Endothelial cell of umbilical vein (primary cell): ENCODE measurements around the gene SMARCE1. TPM values are rescaled to one million over a fixed set of nuclear protein-coding genes. Genes with fewer than 3 reads are reported as not detected.
A peak's percentile ranks its signal among the peaks of the same experiment; 100 is the strongest.

Experiments used
- BruUV-seq: library from RNA; stranded (reverse); fragments of 400-500 nt; replicated peaks from 2 replicates; lab custom pipeline; 2021; lab: Mats Ljungman, UMichigan
- CTCF ChIA-PET: fragments of 300-600, 350-600 bp; sonication (Branson Sonifier 250); formaldehyde crosslinking; loops from one replicate; lab custom pipeline; 2021; ENCODE audit warnings: antibody characterized with exemption, inconsistent platforms; lab: Charles Lee
- POLR2A ChIA-PET: fragments of 300-600, 350-600 bp; sonication (Branson Sonifier 250); formaldehyde crosslinking; loops from one replicate; lab custom pipeline; 2021; ENCODE audit warnings: antibody characterized with exemption, inconsistent platforms; lab: Charles Lee
- DNase-seq: peaks from one replicate; pipeline ENCODE4 v3.0.0-alpha.2; 2011; ENCODE audit warnings: low read depth, low spot score
- FAIRE-seq: peaks from 2 replicates; lab custom pipeline; 2011; peaks lifted over from hg19 to GRCh38; lab: Jason Lieb, UNC
- H2AFZ ChIP-seq: 2 replicates; pipeline ENCODE4 v1.6.0; 2012; ENCODE audit warnings: low read depth, low read length, control low read depth, inconsistent platforms
- H3K27ac ChIP-seq: 2 replicates; pipeline ENCODE4 v1.5.1; 2011; ENCODE audit warnings: low read depth, mild to moderate bottlenecking, control low read depth, low read length, moderate library complexity; ENCODE audit not compliant: insufficient read depth
- H3K27me3 ChIP-seq, 2 experiments: 2 replicates each; pipeline versions ENCODE4 v1.6.0 to v1.6.1; 2011; ENCODE audit warnings: low read length in 2 of 2, mixed read lengths in 1 of 2; ENCODE audit not compliant: control insufficient read depth in 2 of 2, insufficient read depth in 2 of 2
- H3K36me3 ChIP-seq, 2 experiments: 2 replicates in 1 of 2; 3 replicates in 1 of 2; pipeline ENCODE4 v1.5.1; 2011; ENCODE audit warnings: low read length in 2 of 2, mild to moderate bottlenecking in 1 of 2, moderate library complexity in 1 of 2; ENCODE audit not compliant: control insufficient read depth in 2 of 2, insufficient read depth in 2 of 2; ENCODE audit errors: extremely low read depth in 1 of 2
- H3K4me1 ChIP-seq: 3 replicates; pipeline ENCODE4 v1.5.1; 2011; ENCODE audit warnings: mild to moderate bottlenecking, low read length; ENCODE audit not compliant: control insufficient read depth, insufficient read depth; ENCODE audit errors: extremely low read depth
- H3K4me2 ChIP-seq: 2 replicates; pipeline ENCODE4 v1.6.1; 2011; ENCODE audit warnings: low read length, control low read depth, mixed read lengths; ENCODE audit not compliant: insufficient read depth
- H3K4me3 ChIP-seq, 3 experiments: fragments of 200-600 bp in 1 of 3; sonication (generic), shearing (Covaris generic) in 1 of 3; replicated peaks in 1 of 3; 2 replicates each; pipeline ENCODE4 v1.5.1; 2011 to 2016; ENCODE audit warnings: control low read depth in 3 of 3, low read length in 3 of 3, mild to moderate bottlenecking in 2 of 3, inconsistent platforms in 1 of 3, low read depth in 1 of 3, moderate library complexity in 1 of 3; ENCODE audit not compliant: insufficient read depth in 1 of 3
- H3K79me2 ChIP-seq: 2 replicates; pipeline ENCODE4 v1.6.0; 2012; ENCODE audit warnings: low read length, inconsistent platforms; ENCODE audit not compliant: control insufficient read depth, insufficient read depth
- H3K9ac ChIP-seq: replicated peaks from 2 replicates; pipeline ENCODE3; 2011; ENCODE audit warnings: low read length, control low read depth; ENCODE audit not compliant: insufficient read depth; ENCODE audit errors: extremely low read depth
- H3K9me1 ChIP-seq: replicated peaks from 3 replicates; pipeline ENCODE4 v1.6.0; 2011; ENCODE audit warnings: mild to moderate bottlenecking, low read length; ENCODE audit not compliant: control insufficient read depth, insufficient read depth; ENCODE audit errors: extremely low read depth
- H3K9me3 ChIP-seq: replicated peaks from 2 replicates; pipeline ENCODE4 v1.5.1; 2012; ENCODE audit warnings: low read length, inconsistent platforms; ENCODE audit not compliant: control insufficient read depth, insufficient read depth
- H4K20me1 ChIP-seq: replicated peaks from 2 replicates; pipeline ENCODE3; 2011; ENCODE audit warnings: mild to moderate bottlenecking, low read length; ENCODE audit not compliant: control insufficient read depth, insufficient read depth; ENCODE audit errors: extremely low read depth
- EZH2 ChIP-seq: IDR thresholded peaks from 2 replicates; pipeline ENCODE4 v1.6.1; 2012; ENCODE audit warnings: borderline replicate concordance, low read depth, mild to moderate bottlenecking, moderate library complexity, low read length, inconsistent platforms; ENCODE audit not compliant: severe bottlenecking
- FOS ChIP-seq: IDR thresholded peaks from 2 replicates; pipeline ENCODE4 v1.6.1; 2011; ENCODE audit warnings: mild to moderate bottlenecking, low read length, moderate library complexity, borderline replicate concordance; ENCODE audit not compliant: insufficient read depth
- JUN ChIP-seq: IDR thresholded peaks from 2 replicates; pipeline ENCODE4 v1.6.1; 2011; ENCODE audit warnings: borderline replicate concordance, low read depth; ENCODE audit not compliant: insufficient read length, insufficient read depth
- MYC ChIP-seq: IDR thresholded peaks from one replicate; pipeline ENCODE4 v1.6.1; 2011; ENCODE audit warnings: mild to moderate bottlenecking, low read depth, low read length
- POLR2A ChIP-seq: IDR thresholded peaks from 2 replicates; pipeline ENCODE4 v1.6.1; 2012; ENCODE audit warnings: low read depth, mild to moderate bottlenecking, control low read depth, low read length
- POLR2AphosphoS5 ChIP-seq: IDR thresholded peaks from 2 replicates; pipeline ENCODE4 v1.6.1; 2012; ENCODE audit warnings: low read depth, mild to moderate bottlenecking, control low read depth, low read length, moderate library complexity; ENCODE audit not compliant: insufficient read depth
- dilution Hi-C: fragments of 300-500 bp; cut with MboI; formaldehyde crosslinking; loops from one replicate; pipeline ENCODE4 v1.15.0; 2019; ENCODE audit warnings: low sequenced_read_pairs; ENCODE audit not compliant: extremely low pct_ligation_motif_present
- intact Hi-C: fragments of 100-400 bp; cut with micrococcal nuclease; formaldehyde crosslinking; loops from one replicate; pipeline ENCODE4 v1.10.0; 2022
- polyA plus RNA-seq, 4 experiments: library from polyadenylated mRNA; depleted of rRNA in 3 of 4; stranded (reverse) in 3 of 4; unstranded in 1 of 4; fragments of >200 nt; gene quantifications; 2 replicates each; pipeline versions ENCODE4 v1.2.1 to v1.2.3, GENCODE V29; 2011 to 2012; ENCODE audit warnings: missing spikeins in 1 of 4
- total RNA-seq: library from RNA; stranded (reverse); gene quantifications from 2 replicates; pipeline ENCODE4 v1.2.3, GENCODE V29; 2021
- TF ChIP-seq, protein P1 (sequence below), 2 donors: IDR thresholded peaks; 1 replicate in 1 of 2; 2 replicates in 1 of 2; pipeline ENCODE4 v1.5.1; 2011; ENCODE audit warnings: low read length in 2 of 2, mild to moderate bottlenecking in 2 of 2, moderate library complexity in 2 of 2, control low read depth in 1 of 2, inconsistent platforms in 1 of 2, low read depth in 1 of 2; ENCODE audit not compliant: insufficient read depth in 1 of 2; ENCODE audit errors: extremely low read depth in 1 of 2
- TF ChIP-seq, protein P2 (sequence below): IDR thresholded peaks from 2 replicates; pipeline ENCODE4 v1.6.1; 2011; ENCODE audit not compliant: insufficient read depth, insufficient read length

The SMARCE1 gene
- total and polyA plus RNA-seq, 2 donors (not counting 3 experiments of a cell fraction or from before 2014, with no cell fraction given), result 28.4 to 127 TPM

DNA sequence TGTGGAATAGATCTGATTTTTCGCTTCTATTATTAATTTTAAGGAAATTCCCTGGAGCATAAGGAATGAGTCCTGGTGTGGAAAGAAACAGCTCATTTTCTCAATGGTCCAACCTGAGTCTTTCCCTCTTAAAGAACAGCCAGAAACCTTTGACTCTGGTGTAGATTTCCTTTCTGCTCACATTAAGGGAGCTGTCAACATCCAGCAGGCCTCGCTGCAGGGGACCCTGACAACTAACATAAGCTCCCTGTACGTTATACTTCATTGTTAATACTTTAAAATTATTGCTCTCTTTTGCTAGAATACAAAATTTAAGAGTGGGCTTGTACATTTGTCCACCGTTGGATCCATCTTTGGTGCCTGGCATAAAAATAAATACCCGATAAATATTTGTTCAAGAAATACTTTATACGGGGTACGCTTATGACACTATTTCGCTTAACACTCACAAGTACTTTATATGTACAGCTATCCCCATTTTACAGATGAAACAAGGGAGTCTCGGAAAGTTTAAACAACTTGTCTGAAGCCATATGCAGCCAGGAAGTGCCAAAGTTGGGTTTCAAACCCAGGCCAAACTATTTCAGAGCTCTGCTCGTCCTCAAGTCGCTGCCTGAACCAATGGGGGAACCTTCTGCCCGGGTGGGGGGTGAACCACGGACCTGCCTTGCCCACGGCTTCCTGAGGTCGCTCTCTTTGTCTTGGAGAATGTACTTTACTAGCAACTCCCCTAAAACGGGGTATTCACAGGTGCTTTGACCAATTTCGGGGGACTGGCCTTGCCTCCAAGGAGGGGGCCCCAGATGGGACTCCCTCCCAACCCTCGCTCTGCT is 611 bp downstream of the SMARCE1 start:
- CTCF ChIA-PET, result interaction anchor here (0.7 to 2.8 kb wide), 8 partner anchors 8 to 1016 kb away, joined by 3 to 11 read pairs (median 3); no protein-coding TSS in a partner anchor
- FAIRE-seq, result no peak
- Histone ChIP-seq H3K9me3 (no peaks in the 10 kb centered on the region), H3K9ac (peak overlapping the region; percentile 100), H3K4me3 (peak overlapping the region; percentile 62 to 100 (median 100)), H3K4me2 (peak overlapping the region; percentile 100), H4K20me1 (peaks cover 2% of the 10 kb centered on the region), H3K27me3 (no peaks in the 10 kb centered on the region), H3K27ac (peak overlapping the region; percentile 96), H3K79me2 (peaks cover 48% of the 10 kb centered on the region), H3K36me3 (peaks cover 5 to 22% of the 10 kb centered on the region in 2 experiments), H2AFZ (peak overlapping the region; percentile 94), H3K9me1 (no peaks in the 10 kb centered on the region), H3K4me1 (peaks cover 22% of the 10 kb centered on the region)
- peak; percentile 66 for DNase-seq
- TSS peak; percentile 58 for BruUV-seq
- intact Hi-C loops (loop anchor here (10.0 kb wide), 1 partner anchor 1018 kb away; no protein-coding TSS in a partner anchor), dilution Hi-C loops (no loop called here)
- POLR2A ChIA-PET, result no interaction called here
- TF ChIP-seq, protein P1, sequence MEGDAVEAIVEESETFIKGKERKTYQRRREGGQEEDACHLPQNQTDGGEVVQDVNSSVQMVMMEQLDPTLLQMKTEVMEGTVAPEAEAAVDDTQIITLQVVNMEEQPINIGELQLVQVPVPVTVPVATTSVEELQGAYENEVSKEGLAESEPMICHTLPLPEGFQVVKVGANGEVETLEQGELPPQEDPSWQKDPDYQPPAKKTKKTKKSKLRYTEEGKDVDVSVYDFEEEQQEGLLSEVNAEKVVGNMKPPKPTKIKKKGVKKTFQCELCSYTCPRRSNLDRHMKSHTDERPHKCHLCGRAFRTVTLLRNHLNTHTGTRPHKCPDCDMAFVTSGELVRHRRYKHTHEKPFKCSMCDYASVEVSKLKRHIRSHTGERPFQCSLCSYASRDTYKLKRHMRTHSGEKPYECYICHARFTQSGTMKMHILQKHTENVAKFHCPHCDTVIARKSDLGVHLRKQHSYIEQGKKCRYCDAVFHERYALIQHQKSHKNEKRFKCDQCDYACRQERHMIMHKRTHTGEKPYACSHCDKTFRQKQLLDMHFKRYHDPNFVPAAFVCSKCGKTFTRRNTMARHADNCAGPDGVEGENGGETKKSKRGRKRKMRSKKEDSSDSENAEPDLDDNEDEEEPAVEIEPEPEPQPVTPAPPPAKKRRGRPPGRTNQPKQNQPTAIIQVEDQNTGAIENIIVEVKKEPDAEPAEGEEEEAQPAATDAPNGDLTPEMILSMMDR (IDR thresholded peaks at IDR 0.05; ENCODE audit: extremely low read depth in 1 of 2, insufficient read depth in 1 of 2, low read depth in 1 of 2, low read length in 2 of 2), result no peak
- TF ChIP-seq, protein P2, sequence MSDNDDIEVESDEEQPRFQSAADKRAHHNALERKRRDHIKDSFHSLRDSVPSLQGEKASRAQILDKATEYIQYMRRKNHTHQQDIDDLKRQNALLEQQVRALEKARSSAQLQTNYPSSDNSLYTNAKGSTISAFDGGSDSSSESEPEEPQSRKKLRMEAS, result no peak
- TF ChIP-seq JUN (no peak), POLR2AphosphoS5 (no peak), FOS (no peak), POLR2A (no peak), EZH2 (no peak), MYC (no peak)
